Esophagus muscularis mucosa (tissue), 4 donors: Measurements from ENCODE around the gene ELP4. TPM values are rescaled to one million over a fixed set of nuclear protein-coding genes. Genes with fewer than 3 reads are reported as not detected.
"Not testable (repeated sequence)": the region's sequence is repeated elsewhere in the genome, so short reads cannot be mapped to it uniquely, and the experiment has no call there.

Experiments used
- DNase-seq: peaks from one replicate; pipeline ENCODE4 v3.0.0-alpha.2; 2017; ENCODE audit errors: extremely low spot score
- H3K27ac ChIP-seq, 4 donors: fragments of 200-600 bp; sonication (generic); replicated peaks in 1 of 4; 1 replicate in 3 of 4; 2 replicates in 1 of 4; pipeline ENCODE4 v1.5.1; 2016 to 2019; ENCODE audit warnings: mild to moderate bottlenecking in 1 of 4
- H3K27me3 ChIP-seq, 4 donors: fragments of 200-600 bp; sonication (generic); one replicate each; pipeline versions ENCODE4 v1.5.1 to v1.6.0; 2016 to 2019
- H3K36me3 ChIP-seq, 4 donors: fragments of 200-600 bp; sonication (generic); one replicate each; pipeline ENCODE4 v1.5.1; 2016 to 2019
- H3K4me1 ChIP-seq, 4 donors: fragments of 200-600 bp; sonication (generic); one replicate each; pipeline ENCODE4 v1.5.1; 2016 to 2019
- H3K4me3 ChIP-seq, 4 donors: fragments of 200-600 bp; sonication (generic); 1 replicate in 2 of 4; 2 replicates in 2 of 4; pipeline ENCODE4 v1.5.1; 2016 to 2019; ENCODE audit warnings: mild to moderate bottlenecking in 4 of 4, moderate library complexity in 1 of 4
- H3K9me3 ChIP-seq, 4 donors: fragments of 200-600 bp; sonication (generic); 1 replicate in 3 of 4; 2 replicates in 1 of 4; pipeline ENCODE4 v1.5.1; 2016 to 2019
- EP300 ChIP-seq: sonication (generic); formaldehyde crosslinking; IDR thresholded peaks from one replicate; pipeline ENCODE4 v1.6.1; 2017; ENCODE audit warnings: antibody characterized with exemption
- POLR2A ChIP-seq: fragments of 450-650 bp; IDR thresholded peaks from one replicate; pipeline ENCODE4 v1.6.1; 2017; ENCODE audit warnings: antibody characterized with exemption, moderate library complexity, mild to moderate bottlenecking, low read depth
- POLR2AphosphoS5 ChIP-seq, 2 donors: sonication (generic); formaldehyde crosslinking; IDR thresholded peaks; one replicate each; pipeline ENCODE4 v1.6.1; 2017; ENCODE audit warnings: antibody characterized with exemption in 2 of 2
- WGBS: methylation state at CpG from one replicate; pipeline ENCODE4 v1.1.5; 2018; 5-methylcytosine and 5-hydroxymethylcytosine counted together
- intact Hi-C: fragments of 100-400 bp; cut with DNase I; formaldehyde crosslinking; loops from one replicate; pipeline ENCODE4 v1.15.1; 2023
- total RNA-seq, 4 donors: library from RNA; depleted of rRNA; stranded (reverse); fragments of >200 nt; gene quantifications; one replicate each; pipeline versions ENCODE4 v1.1.0 to v1.2.1, GENCODE V29; 2016
- TF ChIP-seq, protein P1 (sequence below), 3 experiments: fragments of 200-600 bp in 2 of 3; fragments of 450-650 bp in 1 of 3; sonication (generic) in 2 of 3; IDR thresholded peaks; one replicate each; pipeline ENCODE4 v1.5.1; 2017 to 2019; ENCODE audit warnings: antibody characterized with exemption in 3 of 3, mild to moderate bottlenecking in 2 of 3, moderate library complexity in 1 of 3

ELP4 gene
- total RNA-seq, 4 donors from 2014 or later: 18.1 to 25.5 (median 19.2) TPM

DNA sequence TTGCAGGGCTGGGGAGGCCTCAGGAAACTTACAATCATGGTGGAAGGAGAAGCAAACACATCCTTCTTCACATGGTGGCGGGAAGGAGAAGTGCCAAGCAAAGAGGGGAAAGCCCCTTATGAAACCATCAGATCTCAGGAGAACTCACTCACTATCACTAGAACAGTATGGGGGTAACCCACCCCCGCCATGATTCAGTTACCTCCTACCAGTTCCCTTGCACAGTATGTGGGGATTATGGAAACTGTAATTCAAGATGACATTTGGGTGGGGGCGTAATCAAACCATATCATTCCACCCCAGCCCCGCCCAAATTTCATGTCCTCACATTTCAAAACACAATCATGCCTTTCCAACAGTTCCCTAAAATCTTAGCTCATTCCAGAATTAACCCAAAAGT is 16.3 kb upstream of the ELP4 start:
- Histone ChIP-seq H3K4me1 (peaks cover 0 to 8% (median 7%) of the 10 kb centered on the region in 4 donors), H3K4me3 (no peak overlapping the region), H3K9me3 (no peaks in the 10 kb centered on the region), H3K27me3 (no peaks in the 10 kb centered on the region), H3K27ac (no peak overlapping the region), H3K36me3 (peaks cover 0 to 5% (median 0%) of the 10 kb centered on the region in 4 donors)
- 98% methylated on average over 4 of the region's 4 CpGs for WGBS
- no peak for DNase-seq
- intact Hi-C loops: no loop called here
- TF ChIP-seq EP300: no peak

DNA sequence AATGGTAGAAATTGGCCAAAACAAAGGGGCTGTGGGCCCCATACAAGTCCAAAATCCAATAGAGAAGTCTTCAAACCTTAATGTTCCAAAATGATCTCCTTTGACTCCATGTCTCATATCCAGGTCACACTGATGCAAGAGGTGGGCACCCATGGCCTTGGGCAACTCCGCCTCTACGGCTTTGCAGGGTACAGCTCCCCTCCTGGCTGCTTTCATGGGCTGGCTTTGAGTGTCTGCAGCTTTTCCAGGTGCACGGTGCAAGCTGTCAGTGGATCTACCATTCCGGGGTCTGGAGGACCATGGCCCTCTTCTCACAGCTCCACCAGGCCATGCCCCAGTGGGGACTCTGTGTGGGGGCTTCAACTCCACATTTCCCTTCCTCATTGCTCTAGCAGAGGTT is 15.8 kb upstream of the ELP4 start:
- WGBS: 100% methylated on average over 4 of the region's 4 CpGs
- intact Hi-C loops, H3K36me3 ChIP-seq, H3K4me3 ChIP-seq, DNase-seq, H3K27me3 ChIP-seq, H3K4me1 ChIP-seq, H3K9me3 ChIP-seq, H3K27ac ChIP-seq: not testable (repeated sequence)

DNA sequence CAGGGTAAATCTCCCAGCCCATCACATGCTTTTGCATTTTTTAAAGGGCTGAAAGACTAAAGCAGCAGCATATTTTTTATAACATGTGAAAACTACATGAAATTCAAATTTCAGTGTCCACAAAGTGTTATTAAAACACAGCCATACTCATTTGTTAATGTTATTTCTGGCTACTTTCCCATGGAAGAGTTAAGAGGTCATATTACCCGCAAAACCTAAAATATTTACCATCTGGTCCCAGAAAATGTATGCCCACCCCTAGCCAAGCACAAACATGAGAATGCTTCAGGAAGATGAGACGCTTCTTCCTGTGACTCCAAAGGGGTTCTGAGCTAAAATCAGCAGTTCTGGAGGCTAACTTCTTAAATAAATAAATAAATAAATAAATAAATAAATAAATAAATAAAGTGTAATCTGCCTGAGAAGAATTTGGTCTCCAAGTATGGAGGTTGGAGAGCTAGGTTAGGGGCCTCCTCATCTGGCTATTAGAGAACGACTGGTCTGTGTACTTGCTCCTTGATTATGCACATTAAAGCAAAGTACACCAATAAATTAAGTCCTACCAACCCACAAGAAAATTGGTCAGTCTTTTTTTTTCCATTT is 9.9 kb upstream of the ELP4 start:
- intact Hi-C loops: no loop called here
- H3K9me3 ChIP-seq: no peaks in the 10 kb centered on the region
- no peak overlapping the region for H3K27ac ChIP-seq
- no peaks in the 10 kb centered on the region for H3K27me3 ChIP-seq
- no peaks in the 10 kb centered on the region for H3K4me1 ChIP-seq
- 91% methylated on average over 3 of the region's 3 CpGs for WGBS
- peaks cover 0 to 4% (median 1%) of the 10 kb centered on the region in 4 donors for H3K36me3 ChIP-seq
- no peak overlapping the region for H3K4me3 ChIP-seq
- DNase-seq: no peak
- TF ChIP-seq POLR2AphosphoS5 (IDR thresholded peaks at IDR 0.05) (no peak), POLR2A (no peak), EP300 (no peak)
- TF ChIP-seq, protein P1, sequence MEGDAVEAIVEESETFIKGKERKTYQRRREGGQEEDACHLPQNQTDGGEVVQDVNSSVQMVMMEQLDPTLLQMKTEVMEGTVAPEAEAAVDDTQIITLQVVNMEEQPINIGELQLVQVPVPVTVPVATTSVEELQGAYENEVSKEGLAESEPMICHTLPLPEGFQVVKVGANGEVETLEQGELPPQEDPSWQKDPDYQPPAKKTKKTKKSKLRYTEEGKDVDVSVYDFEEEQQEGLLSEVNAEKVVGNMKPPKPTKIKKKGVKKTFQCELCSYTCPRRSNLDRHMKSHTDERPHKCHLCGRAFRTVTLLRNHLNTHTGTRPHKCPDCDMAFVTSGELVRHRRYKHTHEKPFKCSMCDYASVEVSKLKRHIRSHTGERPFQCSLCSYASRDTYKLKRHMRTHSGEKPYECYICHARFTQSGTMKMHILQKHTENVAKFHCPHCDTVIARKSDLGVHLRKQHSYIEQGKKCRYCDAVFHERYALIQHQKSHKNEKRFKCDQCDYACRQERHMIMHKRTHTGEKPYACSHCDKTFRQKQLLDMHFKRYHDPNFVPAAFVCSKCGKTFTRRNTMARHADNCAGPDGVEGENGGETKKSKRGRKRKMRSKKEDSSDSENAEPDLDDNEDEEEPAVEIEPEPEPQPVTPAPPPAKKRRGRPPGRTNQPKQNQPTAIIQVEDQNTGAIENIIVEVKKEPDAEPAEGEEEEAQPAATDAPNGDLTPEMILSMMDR (IDR thresholded peaks at IDR 0.05): no peak

DNA sequence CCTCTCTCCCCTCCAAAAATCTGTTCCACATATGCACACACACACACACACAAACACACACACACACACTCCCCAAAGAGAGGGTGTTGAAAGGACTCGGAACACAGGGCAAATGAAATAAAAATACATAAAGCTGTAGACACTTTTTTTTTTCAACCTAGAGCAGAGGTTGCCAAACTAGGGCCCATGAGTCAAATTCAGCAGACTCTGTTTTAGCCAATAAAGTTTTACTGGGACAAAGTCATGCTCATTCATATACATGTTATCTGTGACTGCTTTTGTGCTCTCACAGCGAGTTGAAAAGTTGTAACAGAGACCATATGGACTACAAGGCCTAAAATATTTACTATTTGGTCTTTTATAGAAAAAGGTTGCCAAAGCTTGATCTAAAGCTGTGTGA is 9.0 kb upstream of the ELP4 start:
- peaks cover 0 to 7% (median 3%) of the 10 kb centered on the region in 4 donors for H3K36me3 ChIP-seq
- H3K4me1 ChIP-seq: no peaks in the 10 kb centered on the region
- 93% methylated on average over 2 of the region's 2 CpGs for WGBS
- H3K27me3 ChIP-seq: no peaks in the 10 kb centered on the region
- no peaks in the 10 kb centered on the region for H3K9me3 ChIP-seq
- intact Hi-C loops: no loop called here
- no peak for DNase-seq
- H3K4me3 ChIP-seq: no peak overlapping the region
- TF ChIP-seq POLR2A (no peak), EP300 (no peak), POLR2AphosphoS5 (IDR thresholded peaks at IDR 0.05) (no peak)
- TF ChIP-seq, protein P1 (IDR thresholded peaks at IDR 0.05): no peak
- H3K27ac ChIP-seq: no peak overlapping the region

DNA sequence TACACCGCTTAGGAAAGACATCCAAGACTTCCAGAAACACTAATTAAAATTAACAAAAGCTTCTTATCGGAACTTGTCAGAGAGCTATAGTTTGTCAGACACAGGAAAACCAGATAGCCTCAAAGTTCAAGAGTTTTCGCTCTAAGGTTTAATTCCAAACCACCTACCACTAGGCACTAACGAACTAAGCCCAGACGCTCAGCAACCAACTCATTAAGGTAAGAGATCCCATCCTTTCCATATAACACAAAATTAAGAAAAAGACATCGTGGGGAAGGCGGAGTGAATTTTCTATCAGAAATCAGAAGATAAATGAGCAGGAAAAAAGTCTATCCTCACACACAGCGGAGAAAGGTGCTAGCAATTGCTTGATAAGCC is 527 bp upstream of the ELP4 start:
- Histone ChIP-seq H3K27ac (peak overlapping the region; percentile 82 to 90 (median 84)), H3K36me3 (peaks cover 0 to 7% (median 3%) of the 10 kb centered on the region in 4 donors), H3K4me1 (peaks cover 13 to 25% (median 19%) of the 10 kb centered on the region in 4 donors), H3K9me3 (no peaks in the 10 kb centered on the region), H3K27me3 (no peaks in the 10 kb centered on the region), H3K4me3 (peak overlapping the region; percentile 75 to 90 (median 82))
- WGBS: 1% methylated on average over 8 of the region's 8 CpGs
- intact Hi-C loops: no loop called here
- DNase-seq: no peak
- no peak for TF ChIP-seq POLR2A

DNA sequence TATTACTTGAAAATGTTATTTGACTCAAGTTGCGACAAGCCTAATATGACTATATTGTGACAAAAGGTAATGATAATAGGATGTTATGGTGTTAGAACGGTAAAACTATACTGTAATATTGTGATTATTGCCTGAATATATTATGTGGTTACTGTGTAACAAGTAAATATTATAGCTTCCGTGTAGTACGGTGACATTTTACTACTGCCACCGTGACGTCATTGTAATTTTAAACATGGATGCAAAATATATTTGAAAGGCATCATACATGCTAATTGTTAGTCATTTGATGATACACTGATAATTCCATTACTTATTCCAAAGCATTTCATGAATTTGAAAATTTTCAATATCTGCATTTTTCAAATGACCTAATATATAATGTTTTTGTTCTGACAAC is 2.5 kb downstream of the ELP4 start:
- intact Hi-C loops: no loop called here
- WGBS: 96% methylated on average over 6 of the region's 6 CpGs

More for the DNA sequence above, 2.5 kb downstream of the ELP4 start:
- Histone ChIP-seq H3K27ac (no peak overlapping the region), H3K9me3 (no peaks in the 10 kb centered on the region), H3K27me3 (no peaks in the 10 kb centered on the region), H3K4me3 (no peak overlapping the region), H3K4me1 (peaks cover 13 to 25% (median 19%) of the 10 kb centered on the region in 4 donors), H3K36me3 (no peaks in the 10 kb centered on the region)
- TF ChIP-seq EP300 (no peak), POLR2A (no peak), POLR2AphosphoS5 (IDR thresholded peaks at IDR 0.05) (no peak)
- TF ChIP-seq, protein P1 (IDR thresholded peaks at IDR 0.05): no peak
- DNase-seq: no peak
